Measurements from ENCODE around the gene ZBTB11. TPM values are rescaled to one million over a fixed set of nuclear protein-coding genes. Genes with fewer than 3 reads are reported as not detected.

ZBTB11 gene
- polyA plus RNA-seq, 3 donors = 5.1 to 20.2 (median 6.8) TPM

GRCh38 chr3:101623656-101624055, 53.3 kb downstream of the ZBTB11 start:
- no peak overlapping the region for H2AFZ ChIP-seq (ENCODE audit: insufficient read depth, low read depth, low read length, poor library complexity, severe bottlenecking)
- H3K4me1 ChIP-seq (ENCODE audit: control insufficient read depth in 1 of 2, insufficient read depth in 2 of 2, low read length in 2 of 2) = no peaks in the 10 kb centered on the region
- no peak overlapping the region for H3K4me3 ChIP-seq (replicated peaks in 1 of 3; ENCODE audit: low read depth in 2 of 3, low read length in 3 of 3)
- no peak for TF ChIP-seq CTCF (IDR thresholded peaks at IDR 0.05)
- no peaks in the 10 kb centered on the region for H4K20me1 ChIP-seq (ENCODE audit: insufficient read depth, low read length)
- H3K27me3 Mint-ChIP-seq (ENCODE audit: low read depth in 3 of 3) = peaks cover 0 to 1% (median 0%) of the 10 kb centered on the region in 3 donors
- intact Hi-C loops (cut with micrococcal nuclease) = no loop called here
- H3K9me3 ChIP-seq (replicated peaks in 1 of 2; ENCODE audit: control insufficient read depth in 1 of 2, insufficient read depth in 1 of 2, low read length in 2 of 2) = peaks cover 0 to 4% of the 10 kb centered on the region in 2 donors
- no peak overlapping the region for H3K4me3 Mint-ChIP-seq
- H3K36me3 Mint-ChIP-seq = no peaks in the 10 kb centered on the region
- no peak for DNase-seq
- peaks cover 2 to 22% (median 11%) of the 10 kb centered on the region in 7 donors for H3K9me3 Mint-ChIP-seq
- H3K27me3 ChIP-seq (ENCODE audit: control insufficient read depth in 2 of 2, insufficient read depth in 2 of 2, low read length in 2 of 2) = no peaks in the 10 kb centered on the region
- no peaks in the 10 kb centered on the region for H3K4me1 Mint-ChIP-seq
- H3K36me3 ChIP-seq (replicated peaks in 1 of 2; ENCODE audit: control insufficient read depth in 1 of 2, insufficient read depth in 2 of 2, low read length in 2 of 2) = no peaks in the 10 kb centered on the region
- no peaks in the 10 kb centered on the region for H3K79me2 ChIP-seq (ENCODE audit: insufficient read depth, low read length)
- H3K27ac Mint-ChIP-seq = no peak overlapping the region
- H3K4me2 ChIP-seq (replicated peaks; ENCODE audit: extremely low read depth, low read length, poor library complexity, severe bottlenecking) = no peak overlapping the region
- no peak overlapping the region for H3K9ac ChIP-seq (ENCODE audit: insufficient read depth, low read length, poor library complexity, severe bottlenecking)
- H3K27ac ChIP-seq (ENCODE audit: low read depth in 1 of 2, low read length in 2 of 2) = no peak overlapping the region
- WGBS (ENCODE audit: insufficient coverage) = no CpG with 5 or more reads among the region's 1 CpG

DNA sequence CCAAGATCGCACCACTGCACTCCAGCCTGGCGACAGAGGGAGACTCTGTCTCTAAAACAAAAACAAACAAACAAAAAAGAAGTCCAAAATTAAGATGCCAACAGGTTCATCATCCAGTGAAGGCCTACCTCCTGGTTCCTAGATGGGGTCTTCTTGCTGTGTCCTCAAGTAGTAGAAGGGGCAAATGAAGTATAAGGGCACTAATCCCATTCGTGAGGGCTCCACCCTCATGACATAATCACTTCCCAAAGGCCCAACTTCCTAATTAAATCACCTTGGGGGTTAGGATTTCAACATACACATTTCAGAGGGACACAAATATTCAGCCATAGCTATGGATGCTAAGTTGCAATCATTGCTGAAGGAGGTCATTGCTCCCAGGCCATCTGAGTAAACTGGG, 57.2 kb downstream of the ZBTB11 start:
- Histone ChIP-seq H3K9me3 (replicated peaks in 1 of 2; ENCODE audit: control insufficient read depth in 1 of 2, insufficient read depth in 1 of 2, low read length in 2 of 2) (peaks cover 0 to under 1% of the 10 kb centered on the region in 2 donors), H3K36me3 (replicated peaks in 1 of 2; ENCODE audit: control insufficient read depth in 1 of 2, insufficient read depth in 2 of 2, low read length in 2 of 2) (no peaks in the 10 kb centered on the region), H3K4me3 (replicated peaks in 1 of 3; ENCODE audit: low read depth in 2 of 3, low read length in 3 of 3) (no peak overlapping the region), H3K27ac (ENCODE audit: low read depth in 1 of 2, low read length in 2 of 2) (no peak overlapping the region), H3K79me2 (ENCODE audit: insufficient read depth, low read length) (no peaks in the 10 kb centered on the region), H3K27me3 (ENCODE audit: control insufficient read depth in 2 of 2, insufficient read depth in 2 of 2, low read length in 2 of 2) (no peaks in the 10 kb centered on the region), H3K4me2 (replicated peaks; ENCODE audit: extremely low read depth, low read length, poor library complexity, severe bottlenecking) (no peak overlapping the region), H3K4me1 (ENCODE audit: control insufficient read depth in 1 of 2, insufficient read depth in 2 of 2, low read length in 2 of 2) (no peaks in the 10 kb centered on the region), H2AFZ (ENCODE audit: insufficient read depth, low read depth, low read length, poor library complexity, severe bottlenecking) (no peak overlapping the region), H4K20me1 (ENCODE audit: insufficient read depth, low read length) (no peaks in the 10 kb centered on the region), H3K9ac (ENCODE audit: insufficient read depth, low read length, poor library complexity, severe bottlenecking) (no peak overlapping the region)
- Mint-ChIP-seq H3K4me1 (no peaks in the 10 kb centered on the region), H3K27ac (no peak overlapping the region), H3K9me3 (peaks cover 0 to 14% (median 3%) of the 10 kb centered on the region in 7 donors), H3K27me3 (ENCODE audit: low read depth in 3 of 3) (peaks cover 0 to 2% (median 1%) of the 10 kb centered on the region in 3 donors), H3K4me3 (no peak overlapping the region), H3K36me3 (no peaks in the 10 kb centered on the region)
- intact Hi-C loops (cut with micrococcal nuclease) = no loop called here
- DNase-seq = no peak
- 100% methylated on average over 2 of the region's 3 CpGs for WGBS (ENCODE audit: insufficient coverage)
- TF ChIP-seq CTCF (IDR thresholded peaks at IDR 0.05) = no peak
